Fibroblast of skin of abdomen (primary cell): ENCODE measurements around the gene LAMA4.

ENCODE experiments used
- DNase-seq: peaks from one replicate; pipeline ENCODE4 v3.0.0-alpha.2; 2013

LAMA4 gene

DNA sequence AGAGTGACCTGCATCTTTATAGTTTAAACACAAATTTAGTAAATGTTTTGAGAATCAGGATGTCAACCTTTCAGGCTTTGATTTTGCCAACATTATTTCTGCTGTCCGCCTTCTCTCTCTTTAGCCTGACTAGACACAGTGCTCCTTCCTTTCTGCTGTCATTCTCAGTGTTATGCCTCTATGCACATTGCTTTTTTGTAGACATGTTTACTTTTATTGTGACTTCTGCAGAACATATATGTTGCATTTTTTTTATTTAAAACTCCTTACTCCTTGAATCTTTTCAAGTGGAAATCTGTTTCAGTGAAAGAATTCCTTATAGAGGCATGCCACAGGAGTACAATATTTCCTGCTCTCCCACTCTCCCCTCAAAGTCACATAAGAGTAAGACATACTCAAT lies 64.2 kb downstream of the LAMA4 start:
- no peak for DNase-seq

DNA sequence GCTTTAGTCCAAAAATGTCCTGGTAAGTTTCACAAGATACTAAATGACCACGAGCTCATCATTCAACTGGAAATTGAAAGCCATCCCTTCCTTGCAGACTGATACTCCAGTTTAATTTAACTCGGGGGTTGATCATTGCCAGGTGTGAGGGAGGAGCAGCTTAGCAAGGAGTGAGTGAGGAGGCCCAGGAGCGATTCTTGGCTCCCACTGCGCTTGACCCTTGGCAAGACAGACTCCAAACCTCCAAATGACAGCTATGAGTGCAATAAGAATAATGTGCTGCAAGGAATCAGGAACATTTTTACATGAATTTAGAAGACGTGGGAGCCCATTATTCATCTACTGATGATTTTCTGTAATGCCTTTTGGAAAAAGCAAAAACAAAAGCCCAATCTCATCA lies 64.9 kb downstream of the LAMA4 start:
- peak; percentile 93 for DNase-seq

DNA sequence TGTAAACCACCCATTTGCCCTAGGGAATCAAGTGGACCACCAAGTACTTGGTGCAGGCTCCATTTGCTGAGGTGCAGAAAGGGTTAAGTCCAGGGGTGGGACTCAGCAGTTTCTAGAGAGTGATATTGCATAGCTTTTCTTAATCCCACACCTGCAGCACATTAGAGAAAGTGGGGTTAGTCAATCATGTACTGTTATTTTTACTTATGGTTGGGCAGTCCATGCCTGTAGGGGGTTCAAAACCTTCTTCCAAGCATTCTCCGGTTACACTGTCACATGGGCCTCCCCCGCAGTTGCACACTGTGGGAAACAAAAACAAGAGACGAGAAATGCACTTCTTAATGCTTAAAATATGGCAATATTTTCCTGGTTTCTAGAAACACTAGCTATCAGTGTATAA lies 65.5 kb downstream of the LAMA4 start:
- DNase-seq: peak; percentile 86

DNA sequence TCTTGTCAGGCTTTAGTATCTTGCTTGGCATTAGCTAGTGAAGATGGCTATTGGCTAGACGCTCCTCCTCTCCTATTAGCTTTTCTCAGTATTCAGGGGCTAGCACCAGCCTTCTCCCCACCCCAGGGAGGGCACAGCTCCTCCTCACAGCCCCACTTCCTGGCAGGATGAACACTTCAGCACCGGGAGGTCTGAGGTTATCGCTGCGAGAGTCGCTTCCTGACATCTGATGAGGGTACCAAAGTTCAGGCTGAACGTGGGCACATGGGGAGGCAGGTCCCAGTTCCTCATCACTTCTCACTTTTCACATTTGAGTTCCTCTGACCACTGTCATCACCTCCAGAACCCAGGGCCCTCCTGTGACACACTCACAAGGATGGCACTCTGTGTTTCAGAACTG lies 66.6 kb downstream of the LAMA4 start:
- no peak for DNase-seq

DNA sequence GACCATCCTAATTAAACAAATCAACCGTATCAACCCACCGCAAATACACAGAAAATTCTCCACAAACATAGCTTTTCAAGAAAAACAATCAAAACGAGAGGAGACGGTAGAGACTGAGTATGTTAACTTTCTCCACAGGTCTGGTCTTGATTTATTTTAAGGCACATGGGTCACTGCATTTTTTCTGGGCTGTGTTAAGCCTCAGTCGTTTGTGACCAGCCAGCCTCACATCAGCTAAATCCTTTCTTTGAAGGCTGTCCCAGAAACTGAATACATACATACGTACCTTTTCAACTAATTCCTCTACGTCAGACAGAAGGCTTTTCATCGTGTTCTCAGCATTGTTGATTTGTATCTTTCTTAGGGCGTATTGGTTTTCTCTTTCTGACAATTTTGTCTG lies 69.4 kb downstream of the LAMA4 start:
- no peak for DNase-seq

DNA sequence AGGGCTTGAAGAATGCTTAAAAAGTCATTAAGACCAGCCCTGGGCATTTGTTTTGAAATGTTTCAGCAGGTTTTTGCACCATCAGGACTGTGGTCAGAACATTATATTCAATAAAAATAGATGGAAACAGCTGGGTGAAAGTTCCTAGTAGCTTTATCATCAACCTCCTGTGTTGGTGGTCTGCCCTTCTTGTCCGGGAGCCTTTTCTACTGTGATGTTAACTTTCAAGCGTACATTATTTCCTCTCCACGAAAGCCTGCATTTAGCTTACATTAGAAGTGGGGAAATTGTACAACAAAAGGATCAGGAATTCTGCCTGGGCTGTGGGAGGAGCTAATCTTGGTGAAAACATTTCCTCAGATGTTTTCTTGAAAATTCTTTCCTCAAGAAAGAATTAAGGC lies 71.1 kb downstream of the LAMA4 start:
- peak; percentile 82 for DNase-seq

DNA sequence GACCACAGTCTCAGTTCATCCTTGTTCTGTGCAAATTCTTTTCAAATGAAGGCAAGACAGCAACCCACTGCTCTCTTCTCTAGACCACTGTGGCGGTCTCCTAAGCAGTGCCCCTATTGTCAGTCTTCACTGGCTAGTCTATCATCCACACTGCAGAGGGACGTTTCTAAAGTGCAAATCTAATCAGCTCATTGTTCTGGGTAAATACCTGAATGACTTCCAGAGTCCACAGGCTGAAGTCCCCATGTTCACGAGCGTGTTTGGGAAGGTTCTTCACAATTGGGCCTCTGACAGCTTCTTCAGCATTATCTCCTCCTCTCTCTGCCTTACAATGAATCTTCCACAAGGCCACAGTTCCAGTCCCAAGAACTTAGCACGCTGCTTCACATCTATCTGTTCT lies 73.2 kb downstream of the LAMA4 start:
- no peak for DNase-seq

DNA sequence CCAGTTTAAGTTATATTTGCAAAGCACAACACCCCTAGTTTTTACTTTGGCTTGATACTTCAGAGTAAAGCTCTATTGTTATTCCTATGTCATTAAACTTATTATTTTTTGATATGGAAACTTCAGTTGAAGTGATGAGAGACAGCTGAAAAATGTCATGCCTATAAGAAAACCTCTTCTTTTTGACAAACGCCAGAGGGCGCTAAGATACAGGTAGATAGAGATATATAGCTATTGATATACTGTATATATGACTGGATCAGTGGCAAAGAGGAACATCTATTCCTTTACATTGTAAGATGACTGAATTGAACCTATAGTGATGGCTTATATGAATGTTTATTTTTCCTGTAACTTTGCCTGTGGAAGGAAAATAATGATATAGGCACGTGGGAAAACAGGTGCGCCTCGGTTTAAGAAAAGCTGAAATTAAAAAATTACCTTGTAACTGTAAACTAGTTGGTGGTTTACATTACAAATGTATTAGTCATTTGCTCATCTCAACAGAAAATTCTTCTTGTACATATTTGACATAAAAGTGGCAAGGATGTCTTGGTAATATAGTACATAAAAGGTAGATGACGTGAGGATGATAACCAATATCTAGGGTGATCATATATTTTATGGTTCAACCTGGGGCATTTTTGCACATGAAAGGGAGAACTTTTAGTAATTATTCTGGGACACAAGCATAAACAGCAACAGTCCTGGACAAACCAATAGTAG lies 74.1 kb downstream of the LAMA4 start:
- DNase-seq: peak; percentile 88

DNA sequence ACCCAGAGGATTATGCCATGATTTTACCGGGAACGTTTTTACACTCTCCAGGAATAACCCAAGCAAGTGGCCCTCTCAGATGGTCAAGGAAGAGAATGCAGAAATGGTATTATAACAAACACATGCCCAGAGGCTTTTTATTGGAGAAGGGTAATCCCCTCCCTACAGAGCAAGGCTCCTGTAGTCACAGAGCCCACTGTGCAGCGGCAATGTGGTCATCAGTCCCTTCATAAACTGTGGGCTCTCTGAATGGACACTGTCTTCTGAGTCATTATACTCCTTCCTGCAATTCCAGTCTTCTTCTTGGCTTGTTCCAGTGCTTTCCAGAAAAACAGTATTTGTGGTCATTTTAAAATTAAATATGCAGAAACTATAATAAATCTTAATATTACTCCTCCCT lies 74.7 kb downstream of the LAMA4 start:
- DNase-seq: no peak

DNA sequence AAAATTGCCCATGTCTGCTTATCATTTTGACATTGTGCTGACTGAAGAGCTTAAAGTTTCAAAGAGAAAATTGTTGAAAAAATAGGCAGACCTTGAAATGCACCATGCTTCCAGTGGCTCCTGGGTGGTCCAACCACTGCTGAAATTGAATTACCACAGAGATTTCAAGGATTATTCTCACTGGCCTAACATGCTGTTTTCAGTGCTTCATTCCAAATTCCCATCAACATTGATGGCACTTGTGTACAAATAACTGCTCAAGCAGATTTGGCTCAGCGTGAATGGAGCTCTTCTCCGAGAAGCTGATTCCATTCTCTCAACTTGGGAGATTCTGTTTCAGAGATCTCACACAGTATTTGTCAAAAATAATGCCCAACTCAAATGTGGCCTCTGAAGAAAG lies 75.5 kb downstream of the LAMA4 start:
- no peak for DNase-seq

DNA sequence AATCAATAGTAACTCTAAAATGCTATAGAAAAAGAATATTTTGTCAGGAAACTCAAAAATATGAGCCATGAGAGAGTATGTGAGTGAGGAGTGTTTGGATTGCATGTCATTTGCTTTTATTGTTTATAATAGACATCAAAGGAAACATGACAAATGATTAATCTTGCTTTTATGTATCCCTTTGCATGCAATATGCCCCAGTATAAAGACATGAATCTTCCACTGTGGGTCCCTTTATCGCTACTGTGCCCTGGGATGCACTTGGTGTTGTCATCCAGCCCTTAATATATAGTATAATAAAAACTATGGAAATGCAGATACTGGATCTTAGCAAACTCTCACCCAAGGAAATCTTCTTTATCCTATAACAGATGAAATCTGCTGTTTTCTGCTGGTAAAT lies 77.3 kb downstream of the LAMA4 start:
- DNase-seq: no peak

DNA sequence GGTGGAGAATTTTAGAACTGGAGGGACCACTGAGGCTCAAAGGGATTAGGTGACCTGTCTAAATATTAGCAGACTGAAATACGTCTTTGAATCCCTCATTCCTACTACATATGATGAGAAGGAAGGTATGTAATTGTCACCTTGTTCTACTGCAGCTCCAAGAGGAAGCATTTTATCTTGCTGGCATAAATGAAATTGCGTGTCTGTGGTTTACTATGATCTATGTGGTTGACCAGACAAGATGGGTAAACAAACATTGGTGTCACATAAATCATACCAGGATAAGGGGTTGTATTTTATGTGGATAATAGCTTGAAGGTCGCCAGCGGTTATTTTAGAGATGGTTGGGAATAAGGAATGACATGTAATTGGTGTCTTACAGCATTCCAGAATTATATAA lies 78.2 kb downstream of the LAMA4 start:
- no peak for DNase-seq

DNA sequence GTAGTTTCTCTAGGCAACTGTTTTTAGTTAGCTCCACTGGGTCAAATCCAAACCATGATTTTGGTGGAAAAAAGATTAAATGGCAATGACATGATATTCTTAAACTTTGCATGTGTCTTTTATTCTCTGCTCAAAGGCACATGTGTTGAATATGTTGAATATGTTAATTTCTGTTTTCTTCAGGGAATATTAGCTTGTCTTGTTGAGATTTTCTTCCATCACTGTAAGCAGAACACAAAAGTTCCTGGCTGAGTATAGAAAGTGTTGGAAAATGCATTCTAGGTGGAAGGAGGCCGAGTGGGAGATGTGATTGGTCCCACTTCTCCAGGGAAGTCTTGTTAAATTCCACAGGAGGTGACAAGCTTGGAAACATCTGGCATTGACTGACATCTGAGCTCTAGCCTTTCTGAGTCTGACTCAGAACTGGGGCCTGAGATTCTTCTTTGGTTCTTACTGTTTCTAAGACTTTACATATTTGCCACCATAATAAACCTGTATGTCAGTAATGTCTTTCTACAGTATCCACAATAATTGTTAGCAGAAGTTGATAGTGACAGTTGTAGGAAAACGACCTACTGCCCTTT lies 81.1 kb downstream of the LAMA4 start:
- DNase-seq: peak; percentile 31

DNA sequence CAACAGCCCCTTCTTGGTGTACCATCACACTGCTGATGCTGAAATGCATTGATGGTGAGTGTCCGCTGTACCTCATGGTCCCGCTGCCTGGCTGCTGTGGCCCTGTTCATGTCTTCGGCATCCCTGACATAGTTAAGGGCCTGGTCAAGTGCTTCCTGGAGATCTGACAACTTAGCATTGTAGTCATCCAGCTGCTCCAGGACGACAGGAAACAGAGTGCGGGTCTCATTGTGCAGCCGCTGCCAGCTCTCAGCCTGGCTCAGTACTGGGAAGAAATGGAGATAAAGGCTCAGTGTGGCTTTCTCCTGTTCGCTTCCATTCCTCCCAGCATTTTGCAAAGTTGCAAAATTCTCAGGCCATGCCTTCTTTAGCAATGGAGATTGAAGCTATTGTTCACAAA lies 81.8 kb downstream of the LAMA4 start:
- no peak for DNase-seq

DNA sequence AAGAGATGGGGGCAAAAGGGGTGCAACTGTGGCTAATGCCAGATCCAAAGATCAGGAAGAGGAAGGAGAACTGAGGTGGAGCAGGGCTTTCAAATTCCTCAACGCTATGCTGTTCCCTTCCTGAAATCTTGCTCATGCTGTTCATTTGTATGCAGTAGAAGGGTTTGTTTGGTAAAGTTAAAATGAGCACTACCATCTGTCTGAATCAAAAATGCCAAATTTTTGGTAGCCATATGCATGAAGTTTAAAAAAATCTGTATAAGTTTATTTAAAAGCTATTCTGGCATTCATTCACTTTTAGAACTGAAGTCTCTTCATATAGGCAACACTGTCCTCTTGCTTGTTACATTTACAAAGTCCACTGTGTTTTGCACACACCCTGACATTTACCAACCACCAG lies 84.8 kb downstream of the LAMA4 start:
- DNase-seq: no peak

DNA sequence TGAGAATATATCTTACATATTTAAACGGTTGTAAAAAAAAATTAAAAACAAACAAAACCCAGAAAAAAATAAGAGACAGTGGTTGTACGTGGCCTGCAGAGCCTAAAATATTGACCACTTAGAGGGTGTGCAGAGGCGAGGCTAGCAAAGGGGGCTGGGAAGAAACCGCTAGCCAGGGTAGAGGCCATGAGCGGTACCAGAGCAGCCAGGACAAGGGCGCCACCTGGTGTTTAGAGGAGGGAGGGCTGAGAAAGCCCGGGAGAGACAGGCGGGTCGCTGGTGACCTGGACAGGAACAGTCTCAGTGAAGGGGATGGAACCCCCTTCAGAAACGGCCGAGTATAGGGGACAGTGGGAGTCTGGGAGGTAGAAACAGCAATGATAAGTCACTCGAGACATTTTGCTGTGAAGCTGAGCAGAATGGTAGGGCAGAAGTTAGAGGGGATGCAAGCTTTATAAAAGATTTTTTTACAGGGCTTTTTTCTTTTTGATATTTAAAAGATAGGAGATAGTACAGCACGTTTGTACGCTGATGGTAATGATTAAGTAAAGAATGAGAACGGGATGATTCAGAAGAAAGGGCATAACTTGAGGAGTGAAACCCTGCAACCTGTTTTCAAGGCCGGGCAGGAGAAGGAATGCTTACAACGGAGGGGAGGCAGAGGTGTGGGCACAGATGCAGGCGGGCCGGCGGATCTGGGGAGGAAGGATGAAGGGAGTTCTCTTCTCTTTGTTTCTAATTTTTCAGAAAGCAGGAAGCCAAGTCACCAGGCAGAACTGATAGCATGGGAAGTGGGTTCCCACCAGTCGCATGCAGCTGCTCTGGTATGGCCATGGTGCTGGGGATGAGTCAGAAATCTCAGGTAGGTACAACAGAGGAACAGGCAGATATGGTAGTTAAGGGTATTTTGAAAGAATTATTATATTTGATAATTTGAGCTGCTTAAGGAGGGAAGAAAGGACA lies 90.8 kb downstream of the LAMA4 start:
- DNase-seq: peak; percentile 60

DNA sequence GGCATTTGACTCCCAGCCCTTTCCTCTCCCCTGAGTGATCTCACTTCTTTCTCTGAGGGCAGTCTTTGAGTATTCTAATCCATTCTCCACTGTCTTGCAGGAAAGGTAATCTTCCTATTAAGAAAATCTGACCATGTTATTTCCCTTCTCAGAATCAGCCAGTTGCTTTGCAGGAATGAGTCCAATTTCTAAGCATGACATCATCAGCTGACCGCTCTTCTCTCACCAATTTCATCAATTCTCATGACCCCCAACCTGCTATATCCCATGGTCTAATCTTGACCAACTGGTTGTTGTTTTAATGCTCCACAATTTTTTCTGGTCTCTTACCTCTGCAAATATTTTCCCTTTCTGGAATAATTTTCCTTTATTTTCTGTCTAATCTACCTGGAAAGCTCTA lies 93.6 kb downstream of the LAMA4 start:
- no peak for DNase-seq

DNA sequence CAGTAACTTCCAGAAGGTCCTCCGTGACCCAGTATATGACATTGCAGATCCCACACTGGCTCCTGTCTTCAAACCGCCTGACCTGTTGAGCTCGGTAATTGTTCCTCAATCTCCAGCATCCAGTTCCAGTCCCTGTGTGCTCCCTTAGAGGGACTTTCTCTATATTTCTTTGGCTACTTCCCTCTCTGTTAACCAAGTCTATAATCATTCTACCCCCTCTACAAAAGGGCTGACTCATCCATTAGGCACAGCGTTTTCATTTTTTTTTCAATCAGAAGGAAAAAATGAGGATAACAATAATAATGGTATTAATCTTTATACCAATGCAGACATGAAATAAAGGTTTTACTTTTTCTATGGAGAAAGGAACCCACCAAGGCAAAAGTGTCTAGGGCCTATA lies 97.7 kb downstream of the LAMA4 start:
- no peak for DNase-seq

DNA sequence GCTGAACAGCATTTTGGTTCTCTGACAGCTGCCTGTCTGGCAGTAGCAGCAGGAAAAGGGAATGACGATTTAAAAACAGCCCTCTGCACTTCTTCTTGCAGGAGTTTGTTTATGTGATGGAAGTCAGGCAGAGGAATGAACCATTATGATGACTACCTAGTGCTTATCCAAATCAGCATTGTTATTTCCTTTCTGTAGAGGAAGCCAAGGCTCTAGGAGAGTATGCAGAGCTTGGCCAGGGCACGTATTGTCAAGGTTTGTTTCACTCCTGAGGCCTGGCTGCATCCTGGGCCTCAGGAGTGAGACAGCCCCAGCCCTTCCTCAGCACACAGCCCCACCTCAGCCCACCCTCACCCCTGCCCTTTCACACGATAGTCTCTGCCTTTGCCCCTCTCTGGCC lies 98.5 kb downstream of the LAMA4 start:
- DNase-seq: no peak

DNA sequence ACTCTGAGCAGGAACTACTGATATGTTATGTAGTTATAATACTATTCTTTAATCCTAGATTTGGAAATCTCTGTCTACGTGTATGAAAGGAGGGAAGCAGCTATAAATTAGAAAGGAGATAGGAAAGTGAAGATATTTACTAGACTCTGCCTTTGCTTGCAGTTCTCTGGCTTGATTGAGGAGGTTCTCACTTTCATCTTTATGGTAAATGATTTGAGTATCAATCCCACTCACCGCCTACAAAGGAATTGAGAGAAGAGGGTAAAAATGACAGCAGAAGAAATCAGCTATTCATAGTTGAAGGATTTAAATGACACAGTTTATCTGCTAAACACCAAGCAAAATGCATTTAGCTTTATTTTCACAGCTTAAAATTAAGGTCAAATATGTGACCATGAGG lies 99.7 kb downstream of the LAMA4 start:
- no peak for DNase-seq

DNA sequence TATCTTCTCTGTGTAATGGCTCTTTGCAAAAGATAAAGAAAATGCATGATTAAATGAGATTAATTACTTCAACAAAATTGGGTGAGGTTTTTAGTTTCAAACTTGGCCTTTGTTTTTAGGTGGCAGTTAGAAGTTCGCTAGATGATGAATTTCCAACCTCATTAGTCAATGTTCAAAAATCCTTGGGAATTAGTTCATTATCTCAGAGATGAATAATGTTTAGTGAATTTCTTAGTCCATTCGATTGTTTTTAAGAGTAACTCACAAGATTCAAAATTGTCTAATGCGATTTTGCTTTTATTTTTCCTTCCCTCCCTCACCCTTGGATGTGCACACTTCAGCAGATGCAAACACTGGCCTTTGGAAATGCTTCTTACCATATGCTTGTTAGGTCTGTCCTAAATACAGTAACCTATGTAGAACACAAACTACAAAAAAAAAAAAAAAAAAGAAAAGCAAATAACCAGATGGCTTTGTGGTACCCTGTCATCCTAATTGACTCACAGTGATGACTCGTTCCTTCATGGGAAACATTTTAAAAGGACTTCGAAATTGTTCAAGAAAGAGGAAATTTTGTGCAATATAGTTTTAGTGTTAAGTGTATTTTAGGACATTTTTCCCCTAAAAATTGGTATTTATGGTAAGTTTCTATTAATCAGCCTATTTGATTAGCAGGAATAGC lies 100.3 kb downstream of the LAMA4 start:
- DNase-seq: peak; percentile 81

DNA sequence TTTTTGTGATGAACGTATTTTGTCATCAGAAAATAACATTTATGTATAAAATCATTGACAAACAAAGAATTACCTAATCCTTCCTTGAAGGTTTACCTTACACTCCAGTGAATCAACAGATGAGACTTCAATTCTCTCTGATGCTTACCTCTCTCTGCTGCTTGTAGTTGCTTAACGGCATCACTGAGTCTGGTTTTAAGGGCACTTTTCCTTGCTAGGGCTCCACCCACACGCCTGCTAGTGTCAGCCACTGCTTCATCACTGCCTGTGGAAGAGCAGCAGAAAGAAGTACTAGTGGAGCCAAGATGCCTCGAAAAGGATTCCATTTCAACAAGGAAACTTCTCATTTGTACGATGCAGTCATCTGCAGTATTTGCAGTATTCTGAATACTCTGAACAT lies 104.0 kb downstream of the LAMA4 start:
- DNase-seq: peak; percentile 38

DNA sequence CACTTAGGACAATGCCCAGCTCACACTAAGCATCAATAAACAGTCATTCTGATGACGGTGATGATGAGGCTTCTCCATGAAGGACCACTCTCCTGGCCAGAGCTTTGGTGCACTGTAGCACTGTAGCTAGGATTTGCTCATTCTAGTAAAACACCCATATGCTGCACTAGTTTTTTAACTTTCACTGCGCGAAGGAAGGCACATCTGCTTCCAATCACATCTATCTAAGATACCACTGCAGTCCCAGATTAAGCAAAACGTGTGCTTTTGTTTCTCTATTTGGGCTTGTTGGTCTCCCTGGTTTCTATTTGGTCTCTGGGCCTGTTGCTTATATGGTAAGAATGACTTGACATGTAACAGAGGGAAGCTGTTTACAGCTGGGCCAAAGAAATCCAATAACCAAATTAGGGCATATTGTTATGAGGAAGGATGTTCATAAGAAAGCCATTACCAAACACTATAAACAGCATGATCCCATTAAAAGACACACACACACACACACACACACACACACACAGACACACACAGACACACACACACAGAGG lies 104.6 kb downstream of the LAMA4 start:
- DNase-seq: peak; percentile 92
